Choroid plexus epithelial cell (primary cell): ENCODE data around the gene FBN1.

Experiments used
- DNase-seq: peaks from one replicate; pipeline ENCODE4 v3.0.0-alpha.2; 2010; ENCODE audit warnings: low read depth
- H3K4me3 ChIP-seq: 2 replicates; pipeline ENCODE4 v1.5.1; 2011; ENCODE audit warnings: low read depth, mild to moderate bottlenecking, control low read depth, low read length, moderate library complexity
- CTCF ChIP-seq: conservative IDR thresholded peaks from 2 replicates; pipeline ENCODE4 v1.5.1; 2011; ENCODE audit warnings: low read depth, mild to moderate bottlenecking, control low read depth, inconsistent platforms, low read length, moderate library complexity

FBN1 gene

GRCh38 chr15:48614051-48614450 is 31.5 kb downstream of the FBN1 start:
- TF ChIP-seq CTCF = no peak
- no peak for DNase-seq
- H3K4me3 ChIP-seq = no peak overlapping the region

GRCh38 chr15:48609486-48609885 is 36.0 kb downstream of the FBN1 start:
- no peak for TF ChIP-seq CTCF
- no peak for DNase-seq

GRCh38 chr15:48607846-48608245 is 37.7 kb downstream of the FBN1 start:
- no peak for DNase-seq
- TF ChIP-seq CTCF = no peak
- H3K4me3 ChIP-seq = no peak overlapping the region

More at GRCh38 chr15:48609486-48609885, 36.0 kb downstream of the FBN1 start:
- H3K4me3 ChIP-seq = no peak overlapping the region

- DNase-seq = no peak
- no peak for TF ChIP-seq CTCF
- H3K4me3 ChIP-seq = no peak overlapping the region
Observed at GRCh38 chr15:48604567-48604966, 40.9 kb downstream of the FBN1 start.

- DNase-seq = no peak
- TF ChIP-seq CTCF = no peak
Observed at GRCh38 chr15:48603922-48604321, 41.6 kb downstream of the FBN1 start.

GRCh38 chr15:48603123-48603500 is 42.4 kb downstream of the FBN1 start:
- peak; percentile 9 for TF ChIP-seq CTCF
- H3K4me3 ChIP-seq = no peak overlapping the region
- DNase-seq = no peak

More at GRCh38 chr15:48603922-48604321, 41.6 kb downstream of the FBN1 start:
- H3K4me3 ChIP-seq = no peak overlapping the region

- no peak for TF ChIP-seq CTCF
- peak; percentile 85 for DNase-seq
- no peak overlapping the region for H3K4me3 ChIP-seq
Observed at GRCh38 chr15:48602358-48603122, 43.0 kb downstream of the FBN1 start.
